Upper lobe of left lung (tissue), 6 donors: Measurements from ENCODE around the gene CEP128. TPM values are rescaled to one million over a fixed set of nuclear protein-coding genes. Genes with fewer than 3 reads are reported as not detected.

Experiments used
- ATAC-seq, 2 donors: fragments of 200-7000 bp; cut with Tn5 transposase; one replicate each; pipeline ENCODE4 v1.9.1; 2022; ENCODE audit warnings: mild to moderate bottlenecking in 2 of 2, moderate library complexity in 2 of 2; ENCODE audit not compliant: low FRiP score in 2 of 2
- DNase-seq, 2 donors: peaks; one replicate each; pipeline ENCODE4 v3.0.0-alpha.2; 2019 to 2020
- H3K27ac ChIP-seq, 4 donors: fragments of 200-600 bp; sonication (generic); one replicate each; pipeline ENCODE4 v1.5.1; 2016 to 2019
- H3K27me3 ChIP-seq, 4 donors: fragments of 200-600 bp; sonication (generic); one replicate each; pipeline ENCODE4 v1.5.1; 2017 to 2019
- H3K36me3 ChIP-seq, 4 donors: fragments of 200-600 bp; sonication (generic); one replicate each; pipeline ENCODE4 v1.5.1; 2016 to 2019
- H3K4me1 ChIP-seq, 4 donors: fragments of 200-600 bp; sonication (generic); one replicate each; pipeline ENCODE4 v1.5.1; 2018 to 2019
- H3K4me3 ChIP-seq, 4 donors: fragments of 200-600 bp; sonication (generic); one replicate each; pipeline ENCODE4 v1.5.1; 2017 to 2019; ENCODE audit warnings: mild to moderate bottlenecking in 2 of 4, moderate library complexity in 1 of 4
- H3K9me3 ChIP-seq, 4 donors: fragments of 200-600 bp; sonication (generic); one replicate each; pipeline ENCODE4 v1.5.1; 2018 to 2019
- EP300 ChIP-seq, 4 donors: sonication (generic); formaldehyde crosslinking; IDR thresholded peaks; one replicate each; pipeline ENCODE4 v1.5.1; 2017; ENCODE audit warnings: antibody characterized with exemption in 4 of 4, control low read depth in 2 of 4
- POLR2A ChIP-seq, 4 donors: fragments of 450-650 bp; IDR thresholded peaks; one replicate each; pipeline ENCODE4 v1.5.1; 2016 to 2017; ENCODE audit warnings: antibody characterized with exemption in 4 of 4, mild to moderate bottlenecking in 2 of 4
- POLR2AphosphoS5 ChIP-seq, 2 donors: sonication (generic); formaldehyde crosslinking; IDR thresholded peaks; one replicate each; pipeline ENCODE4 v1.5.1; 2017; ENCODE audit warnings: antibody characterized with exemption in 2 of 2
- WGBS, 2 donors: methylation state at CpG; one replicate each; pipeline ENCODE4 v1.1.5; 2017 to 2018; 5-methylcytosine and 5-hydroxymethylcytosine counted together
- total RNA-seq, 6 donors: library from RNA; depleted of rRNA in 4 of 6; stranded (reverse); fragments of >200 nt in 4 of 6; gene quantifications; one replicate each; pipeline versions ENCODE4 v1.1.0 to v1.2.1, GENCODE V29; 2016 to 2021
- TF ChIP-seq, protein P1 (sequence below), 6 experiments: fragments of 450-650 bp in 4 of 6; fragments of 200-600 bp in 2 of 6; sonication (generic) in 2 of 6; IDR thresholded peaks; one replicate each; pipeline ENCODE4 v1.5.1; 2016 to 2019; ENCODE audit warnings: antibody characterized with exemption in 6 of 6
- donor health status: DM: no; HTN: no; CAD: no; lungs with moderate emphysema.
- donor health status: DM: no; HTN: yes; CAD: no; lungs with severe emphysema.

Gene CEP128
- total RNA-seq, 6 donors from 2014 or later, result 5.7 to 31.7 (median 7.5) TPM

- Histone ChIP-seq H3K27me3 (no peaks in the 10 kb centered on the region), H3K27ac (no peak overlapping the region), H3K36me3 (no peaks in the 10 kb centered on the region), H3K4me1 (peaks cover 1 to 10% (median 5%) of the 10 kb centered on the region in 4 donors), H3K9me3 (no peaks in the 10 kb centered on the region), H3K4me3 (no peak overlapping the region)
- DNase-seq (no peak), ATAC-seq (no peak)
- TF ChIP-seq POLR2A (IDR thresholded peaks at IDR 0.05), result no peak
- no peak for TF ChIP-seq EP300 (IDR thresholded peaks at IDR 0.05)
- no peak for TF ChIP-seq POLR2AphosphoS5 (IDR thresholded peaks at IDR 0.05)
- TF ChIP-seq, protein P1, sequence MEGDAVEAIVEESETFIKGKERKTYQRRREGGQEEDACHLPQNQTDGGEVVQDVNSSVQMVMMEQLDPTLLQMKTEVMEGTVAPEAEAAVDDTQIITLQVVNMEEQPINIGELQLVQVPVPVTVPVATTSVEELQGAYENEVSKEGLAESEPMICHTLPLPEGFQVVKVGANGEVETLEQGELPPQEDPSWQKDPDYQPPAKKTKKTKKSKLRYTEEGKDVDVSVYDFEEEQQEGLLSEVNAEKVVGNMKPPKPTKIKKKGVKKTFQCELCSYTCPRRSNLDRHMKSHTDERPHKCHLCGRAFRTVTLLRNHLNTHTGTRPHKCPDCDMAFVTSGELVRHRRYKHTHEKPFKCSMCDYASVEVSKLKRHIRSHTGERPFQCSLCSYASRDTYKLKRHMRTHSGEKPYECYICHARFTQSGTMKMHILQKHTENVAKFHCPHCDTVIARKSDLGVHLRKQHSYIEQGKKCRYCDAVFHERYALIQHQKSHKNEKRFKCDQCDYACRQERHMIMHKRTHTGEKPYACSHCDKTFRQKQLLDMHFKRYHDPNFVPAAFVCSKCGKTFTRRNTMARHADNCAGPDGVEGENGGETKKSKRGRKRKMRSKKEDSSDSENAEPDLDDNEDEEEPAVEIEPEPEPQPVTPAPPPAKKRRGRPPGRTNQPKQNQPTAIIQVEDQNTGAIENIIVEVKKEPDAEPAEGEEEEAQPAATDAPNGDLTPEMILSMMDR (IDR thresholded peaks at IDR 0.05), result no peak
- 73 to 89% methylated on average over 1 of the region's 1 CpG for WGBS, 2 donors
Observed at GRCh38 chr14:80946187-80946586, 4.6 kb upstream of the CEP128 start.

DNA sequence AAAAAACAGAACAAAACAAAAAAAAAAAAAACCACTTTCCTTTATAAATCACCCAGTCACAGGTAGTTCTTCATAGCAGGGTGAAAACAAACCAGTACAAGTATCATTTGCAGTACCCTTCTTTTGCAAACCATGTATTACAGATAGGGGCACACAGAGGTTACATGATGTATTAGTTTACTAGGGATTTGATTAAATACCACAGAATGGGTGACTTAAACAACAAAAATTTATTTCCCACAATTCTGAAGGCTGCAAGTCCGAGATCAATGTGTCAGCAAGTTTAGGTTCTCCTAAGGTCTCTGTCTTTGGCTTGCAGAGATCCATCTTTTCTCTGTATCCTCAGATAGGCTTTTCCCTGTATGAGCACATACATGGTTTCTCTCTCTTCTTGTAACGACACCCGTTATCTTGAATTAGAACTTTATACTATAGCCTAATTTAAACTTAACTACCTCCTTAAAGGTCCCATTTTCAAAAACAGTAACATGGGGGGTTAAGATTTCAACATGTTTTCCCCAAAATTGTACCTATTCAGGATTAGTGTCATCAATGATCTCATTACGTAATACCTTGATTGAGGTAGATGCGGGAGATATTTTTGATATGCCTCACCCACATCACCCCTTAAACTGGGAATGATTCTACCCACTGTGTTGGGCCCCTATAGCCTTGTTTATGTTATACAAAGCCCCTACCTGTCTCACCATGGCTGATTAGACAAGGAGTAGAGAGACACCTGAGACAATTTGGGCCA is 3.5 kb upstream of the CEP128 start:
- Histone ChIP-seq H3K36me3 (no peaks in the 10 kb centered on the region), H3K27ac (no peak overlapping the region), H3K27me3 (no peaks in the 10 kb centered on the region), H3K9me3 (no peaks in the 10 kb centered on the region), H3K4me3 (no peak overlapping the region), H3K4me1 (peaks cover 4 to 16% (median 8%) of the 10 kb centered on the region in 4 donors)
- WGBS, 2 donors, result 85 to 87% methylated on average over 5 of the region's 5 CpGs
- ATAC-seq, result no peak
- DNase-seq, result no peak
- TF ChIP-seq, protein P1 (IDR thresholded peaks at IDR 0.05), result no peak
- no peak for TF ChIP-seq POLR2AphosphoS5 (IDR thresholded peaks at IDR 0.05)
- TF ChIP-seq EP300 (IDR thresholded peaks at IDR 0.05), result no peak
- TF ChIP-seq POLR2A (IDR thresholded peaks at IDR 0.05), result no peak

DNA sequence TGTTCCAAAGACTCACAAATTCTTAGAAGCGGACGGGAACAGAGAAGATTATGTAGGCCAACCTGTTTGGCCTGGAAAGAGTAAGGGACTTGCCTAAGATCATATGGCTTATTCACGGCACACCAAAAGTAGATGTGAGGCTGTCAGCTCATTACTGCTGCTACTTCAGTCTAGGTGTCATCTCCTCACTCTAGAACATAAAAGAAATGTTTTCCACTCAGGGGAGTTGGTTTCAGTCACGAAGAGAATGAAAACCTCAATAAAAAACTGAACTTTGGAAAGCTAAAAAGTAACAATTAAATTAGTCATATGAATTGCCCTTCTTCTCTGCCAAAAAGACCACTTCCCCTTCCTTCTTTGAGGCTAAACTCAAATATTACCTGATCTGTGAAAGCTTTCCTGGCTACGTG is 658 bp upstream of the CEP128 start:
- no peaks in the 10 kb centered on the region for H3K36me3 ChIP-seq
- WGBS, 2 donors, result 28 to 38% methylated on average over 5 of the region's 5 CpGs
- H3K4me1 ChIP-seq, result peaks cover 4 to 16% (median 8%) of the 10 kb centered on the region in 4 donors
- H3K9me3 ChIP-seq, result no peaks in the 10 kb centered on the region
- TF ChIP-seq POLR2A (IDR thresholded peaks at IDR 0.05) (no peak), EP300 (IDR thresholded peaks at IDR 0.05) (no peak), POLR2AphosphoS5 (IDR thresholded peaks at IDR 0.05) (no peak)
- TF ChIP-seq, protein P1 (IDR thresholded peaks at IDR 0.05), result no peak
- H3K4me3 ChIP-seq, result peak overlapping the region in 3 of 4 donors; percentile 70 to 77 (median 73)
- DNase-seq, result no peak
- no peak for ATAC-seq
- no peaks in the 10 kb centered on the region for H3K27me3 ChIP-seq
- peak overlapping the region in 2 of 4 donors; percentile 59 to 72 for H3K27ac ChIP-seq

GRCh38 chr14:80940146-80940545 is 1.4 kb downstream of the CEP128 start:
- no peak for DNase-seq
- H3K9me3 ChIP-seq, result no peaks in the 10 kb centered on the region
- H3K27me3 ChIP-seq, result no peaks in the 10 kb centered on the region
- 71 to 76% methylated on average over 1 of the region's 1 CpG for WGBS, 2 donors
- no peak for TF ChIP-seq EP300 (IDR thresholded peaks at IDR 0.05)
- TF ChIP-seq, protein P1 (IDR thresholded peaks at IDR 0.05), result no peak
- peaks cover 4 to 16% (median 8%) of the 10 kb centered on the region in 4 donors for H3K4me1 ChIP-seq
- H3K4me3 ChIP-seq, result no peak overlapping the region
- no peak overlapping the region for H3K27ac ChIP-seq
- H3K36me3 ChIP-seq, result no peaks in the 10 kb centered on the region
- no peak for ATAC-seq

- no peak for ATAC-seq
- Histone ChIP-seq H3K4me1 (no peaks in the 10 kb centered on the region), H3K27ac (no peak overlapping the region), H3K27me3 (no peaks in the 10 kb centered on the region), H3K36me3 (no peaks in the 10 kb centered on the region), H3K9me3 (no peaks in the 10 kb centered on the region), H3K4me3 (no peak overlapping the region)
- TF ChIP-seq EP300 (IDR thresholded peaks at IDR 0.05), result no peak
- no peak for TF ChIP-seq POLR2AphosphoS5 (IDR thresholded peaks at IDR 0.05)
- no peak for TF ChIP-seq POLR2A (IDR thresholded peaks at IDR 0.05)
- TF ChIP-seq, protein P1 (IDR thresholded peaks at IDR 0.05), result no peak
- DNase-seq, result no peak
- WGBS, 2 donors, result 72 to 76% methylated on average over 4 of the region's 4 CpGs
Observed at GRCh38 chr14:80933686-80934085, 7.9 kb downstream of the CEP128 start.
